ENCODE results near the gene PHF23. TPM values are rescaled to one million over a fixed set of nuclear protein-coding genes. Genes with fewer than 3 reads are reported as not detected.

PHF23 gene
- 26.9 and 41.7 TPM in 2 replicates for total RNA-seq

DNA sequence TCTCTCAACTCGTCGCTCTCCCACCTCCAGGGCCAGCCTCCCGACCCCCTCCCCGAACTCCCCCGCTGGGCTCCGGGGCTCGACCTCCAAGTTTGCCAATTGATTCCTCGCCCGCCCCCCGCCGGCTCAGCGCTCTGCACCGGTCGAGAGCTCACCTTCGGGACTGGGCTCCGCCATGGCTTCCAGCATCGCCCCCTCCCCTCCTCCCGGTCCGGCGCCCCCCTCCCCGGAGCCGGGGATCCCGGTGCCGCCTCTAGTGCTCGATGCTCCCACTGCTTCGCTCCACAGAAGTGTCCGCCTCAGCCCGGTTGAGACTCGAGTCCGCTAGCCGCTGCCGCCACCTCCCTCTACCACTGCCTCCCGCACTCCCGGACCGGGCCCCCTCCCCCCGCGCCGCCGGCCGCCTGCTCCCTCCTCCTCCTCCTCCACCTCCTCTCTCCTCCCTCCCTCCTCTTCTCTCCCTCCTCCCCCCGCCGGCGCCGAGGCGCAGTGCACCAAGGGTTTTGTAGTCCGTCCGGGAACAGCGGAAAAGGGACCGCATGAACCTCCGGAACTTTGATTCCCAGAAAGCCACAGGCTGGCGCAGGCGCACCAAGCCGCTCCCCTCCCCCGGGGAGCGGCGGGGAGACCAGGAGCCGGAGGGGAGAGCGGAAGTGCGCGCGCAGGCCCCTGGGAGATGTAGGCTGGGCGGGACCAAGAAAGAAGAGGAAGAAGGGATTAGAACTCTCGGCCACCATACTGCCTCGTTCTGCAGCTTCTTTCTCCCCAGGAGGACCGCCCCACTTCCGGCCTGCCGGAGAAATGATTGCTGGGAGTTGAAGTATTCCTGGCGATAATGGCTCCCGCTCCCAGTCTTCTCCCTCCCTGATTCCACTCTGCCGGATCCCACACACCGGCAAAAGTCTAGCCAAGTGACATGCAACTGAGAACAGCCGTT is at the start of gene PHF23:
Gene PHF23 (minus strand): TSS at position 367 of the 937 bp plus-strand sequence. CDS start 178 bp downstream, at position 189.

GRCh38 chr17:7281074-7281952 is 42.1 kb upstream of the PHF23 start, which contains the start of gene SLC2A4:
Gene SLC2A4, plus strand, starts transcription at chr17:7281718. Its CDS starts 217 bp downstream, at chr17:7281935.

DNA sequence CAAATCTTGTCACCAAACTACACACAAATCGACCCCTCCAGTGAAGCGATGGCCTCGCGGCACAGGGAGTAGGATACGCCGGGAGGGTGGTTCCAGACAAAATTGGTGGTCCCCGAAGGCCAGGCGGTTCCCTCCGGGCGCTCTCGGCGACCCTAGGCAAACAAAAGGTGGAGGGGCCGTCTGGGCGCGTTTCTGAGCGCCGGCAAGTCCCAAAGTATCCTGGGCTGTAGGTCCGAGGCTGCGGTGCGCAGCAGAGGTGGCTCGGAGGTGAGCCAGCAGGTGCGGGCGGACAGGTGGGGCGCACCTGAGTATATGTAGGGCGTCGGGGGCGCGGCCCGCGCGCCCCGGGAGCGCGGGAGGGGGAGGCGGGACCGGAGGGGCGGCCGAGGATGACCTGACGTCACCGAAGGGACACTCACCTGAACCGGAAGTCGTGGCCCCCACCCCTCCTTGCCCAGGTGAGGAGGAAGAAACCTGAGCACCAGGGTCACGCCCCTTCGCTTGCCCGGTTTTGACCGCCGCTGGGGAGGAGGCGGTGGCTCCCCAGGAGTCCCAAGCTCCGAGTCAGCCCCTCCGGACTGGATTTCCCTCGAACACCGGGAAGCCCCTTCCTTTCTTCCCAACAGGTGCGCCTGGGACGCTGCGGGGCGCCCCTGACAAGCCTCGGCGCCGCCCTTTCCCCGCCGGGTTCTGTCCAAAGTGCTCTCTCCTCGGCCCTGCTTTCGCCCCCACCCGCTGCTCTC is 23.1 kb upstream of the PHF23 start, which contains the start of gene CLDN7:
Gene CLDN7 (minus strand): TSS at position 287 of the 743 bp plus-strand sequence. CDS start 435 bp downstream, outside the sequence.

DNA sequence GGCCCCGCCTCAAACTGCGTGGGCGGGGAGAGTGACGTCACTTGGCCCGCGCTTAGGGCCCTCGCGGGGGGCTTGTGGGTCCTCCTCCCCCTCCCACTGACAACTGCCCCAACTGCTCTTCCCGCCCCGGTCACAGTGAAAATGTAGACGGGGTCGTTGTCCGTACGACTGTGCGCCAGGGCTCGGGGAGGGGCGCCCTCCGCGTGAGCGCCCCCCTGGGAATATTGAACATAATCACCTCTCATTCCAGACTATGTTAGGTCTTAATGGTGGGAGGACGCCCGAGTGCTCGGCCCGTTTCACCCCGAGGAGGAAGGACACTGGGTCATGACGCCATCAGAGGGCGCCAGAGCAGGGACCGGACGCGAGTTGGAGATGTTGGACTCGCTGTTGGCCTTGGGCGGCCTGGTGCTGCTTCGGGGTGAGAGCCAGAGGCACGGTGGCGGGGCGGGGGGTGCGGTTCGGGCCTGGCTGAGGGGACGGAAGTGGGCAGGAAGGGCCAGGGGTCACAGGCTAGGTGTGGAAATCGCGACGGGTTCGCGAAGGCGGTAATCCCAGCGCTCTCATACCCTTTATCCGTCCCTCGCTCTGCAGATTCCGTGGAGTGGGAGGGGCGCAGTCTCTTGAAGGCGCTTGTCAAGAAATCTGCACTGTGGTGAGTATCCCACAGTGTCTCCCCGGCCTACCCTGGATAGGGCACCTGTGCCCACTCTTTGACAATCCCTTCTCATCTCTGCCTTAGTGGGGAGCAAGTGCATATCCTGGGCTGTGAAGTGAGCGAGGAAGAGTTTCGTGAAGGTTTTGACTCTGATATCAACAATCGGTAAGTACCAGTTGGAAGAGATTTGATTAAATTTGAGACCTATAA is 13.2 kb upstream of the PHF23 start, which contains the start of gene ELP5:
Gene ELP5 (plus strand): TSS at position 40 of the 868 bp plus-strand sequence. CDS start 336 bp downstream, at position 376.

GRCh38 chr17:7251661-7252175 is 12.5 kb upstream of the PHF23 start, which contains the start of gene CTDNEP1:
Gene CTDNEP1, minus strand, starts transcription at chr17:7251734. Its CDS starts 438 bp downstream, at chr17:7251296.

DNA sequence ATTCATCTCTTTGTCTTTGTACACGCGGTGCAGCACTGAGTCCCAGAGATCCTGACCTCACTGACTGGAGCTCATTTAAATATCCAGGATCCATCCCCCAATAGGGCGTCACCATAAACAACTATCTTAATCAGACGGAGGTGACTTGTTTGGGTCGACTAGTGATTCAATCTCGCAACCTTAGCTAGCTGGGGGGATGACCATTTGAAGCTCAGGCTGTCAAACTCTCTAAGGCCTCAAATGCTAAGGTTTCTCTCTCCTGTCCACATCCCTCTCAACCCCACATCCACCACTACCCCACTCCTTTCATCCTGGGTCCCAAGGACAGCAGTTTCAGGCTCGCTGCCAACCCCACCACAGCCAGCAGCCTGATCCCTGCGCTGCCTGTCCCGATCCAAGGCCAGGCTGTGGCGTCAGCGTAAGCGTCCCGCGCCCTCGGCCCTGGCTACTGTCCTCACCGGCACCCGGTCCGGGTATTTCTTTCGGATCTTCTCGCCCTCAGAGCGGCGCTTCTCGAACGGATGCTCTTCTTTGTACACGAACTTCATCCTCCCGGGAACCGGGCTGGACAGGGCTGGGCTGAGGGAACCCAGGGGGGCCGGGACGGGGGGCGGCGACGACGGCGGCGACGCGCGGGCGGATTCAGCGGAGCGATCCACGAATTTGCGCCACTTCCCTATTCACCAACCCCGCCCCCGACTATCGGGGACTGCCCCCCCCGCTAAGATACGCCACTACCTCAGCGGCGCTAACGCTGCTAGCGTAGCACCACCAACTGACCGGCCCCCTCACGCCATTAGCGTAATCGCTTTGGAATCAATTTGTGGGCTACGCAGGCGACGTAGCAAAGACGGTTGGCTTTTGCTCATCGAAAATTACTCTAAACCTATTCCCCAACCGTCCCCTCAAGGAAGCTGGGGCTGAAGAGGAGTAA is 2.8 kb upstream of the PHF23 start, which contains the start of gene GABARAP:
Gene GABARAP (minus strand): TSS at position 667 of the 934 bp plus-strand sequence. CDS start 119 bp downstream, at position 548.

DNA sequence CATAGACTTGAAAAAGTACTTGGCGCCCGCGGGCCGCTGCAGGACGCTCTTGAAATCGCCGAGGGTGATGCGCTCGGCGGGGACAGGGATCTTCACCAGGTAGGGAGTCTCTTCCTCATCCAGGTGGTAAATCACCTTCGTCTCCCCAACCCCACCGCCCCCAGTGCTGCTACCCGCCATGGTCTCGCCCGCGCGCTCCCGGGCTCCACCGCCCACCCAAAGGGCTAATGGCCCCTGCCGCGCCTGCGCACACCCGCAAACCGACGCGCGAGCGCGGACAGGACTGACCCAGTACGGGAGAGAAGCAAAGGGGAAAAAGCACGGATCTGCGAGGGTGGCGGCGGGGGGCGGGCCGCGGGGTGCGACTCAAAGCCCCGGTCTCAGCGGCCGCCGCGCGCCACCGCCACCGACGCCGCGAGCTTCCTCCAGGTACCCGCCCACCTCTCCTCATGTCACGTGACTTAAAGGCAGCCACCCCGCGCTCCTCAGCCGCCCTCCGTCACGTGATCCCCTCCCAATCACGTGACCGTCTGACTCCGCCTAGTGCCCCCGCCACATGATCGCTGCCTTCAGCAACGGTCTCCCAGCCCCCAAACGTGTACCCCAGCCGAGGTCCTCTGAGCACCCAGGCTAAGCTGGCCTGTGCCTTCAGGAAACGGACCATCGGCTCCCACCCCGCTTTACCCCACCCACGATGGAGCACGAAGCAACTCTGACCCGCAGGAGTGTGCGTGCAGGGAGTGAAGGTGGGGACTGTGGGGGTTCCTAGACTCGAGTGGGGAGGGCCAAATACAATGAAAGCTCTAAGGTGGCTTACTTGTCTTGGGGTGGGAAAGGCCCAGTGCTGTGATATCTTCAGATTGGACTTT is 4.9 kb downstream of the PHF23 start, which contains the start of gene DVL2:
Gene DVL2 (minus strand): TSS at position 435 of the 869 bp plus-strand sequence. CDS start 255 bp downstream, at position 180.

DNA sequence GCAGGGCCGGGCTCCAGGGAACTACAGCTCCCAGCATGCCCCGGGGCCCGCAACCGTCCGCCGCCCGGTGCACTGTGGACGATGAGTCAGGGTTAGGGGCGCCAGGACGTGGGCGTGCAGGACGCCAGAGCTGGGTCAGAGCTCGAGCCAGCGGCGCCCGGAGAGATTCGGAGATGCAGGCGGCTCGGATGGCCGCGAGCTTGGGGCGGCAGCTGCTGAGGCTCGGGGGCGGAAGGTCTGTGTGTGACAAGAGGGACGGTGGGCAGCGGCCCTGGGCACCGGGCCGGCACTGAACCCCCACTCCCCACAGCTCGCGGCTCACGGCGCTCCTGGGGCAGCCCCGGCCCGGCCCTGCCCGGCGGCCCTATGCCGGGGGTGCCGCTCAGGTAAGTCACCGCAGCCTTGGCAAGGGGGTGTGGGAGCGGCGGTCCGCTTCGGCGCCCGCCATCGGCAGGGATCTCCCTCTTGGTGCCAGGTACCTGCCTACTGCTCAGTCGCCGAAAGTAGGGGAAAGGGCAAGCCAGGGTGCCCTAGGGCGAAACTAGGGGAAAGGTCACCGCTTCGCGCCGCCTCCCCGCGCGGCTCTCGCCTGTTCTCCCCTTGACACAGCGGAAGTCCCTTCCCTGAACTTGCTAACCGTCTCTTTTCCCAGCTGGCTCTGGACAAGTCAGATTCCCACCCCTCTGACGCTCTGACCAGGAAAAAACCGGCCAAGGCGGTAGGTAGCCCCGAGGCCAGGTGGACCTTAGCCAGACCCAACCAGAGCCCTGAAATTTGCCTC is 19.3 kb downstream of the PHF23 start, which contains the start of the genes ACADVL and DLG4:
Gene ACADVL (plus strand): TSS at position 127 of the 781 bp plus-strand sequence. CDS start 47 bp downstream, at position 174.
Gene DLG4 (minus strand): TSS at position 25 of the 781 bp plus-strand sequence.

Other genes with a start within 250 kb of the PHF23 start
- not detected in 2 replicates for gene ALOX12, start 243.4 kb downstream of the PHF23 start, total RNA-seq
- gene RNASEK, start 226.8 kb downstream of the PHF23 start, total RNA-seq: 339 and 414 TPM in 2 replicates
- 32.2 and 37.0 TPM in 2 replicates for gene BCL6B, start 216.4 kb downstream of the PHF23 start, total RNA-seq
- gene SLC16A13, start 203.4 kb downstream of the PHF23 start, total RNA-seq: 5.2 and 5.7 TPM in 2 replicates
- gene SLC16A11, start 195.4 kb downstream of the PHF23 start, total RNA-seq: 0.69 and 0.73 TPM in 2 replicates
- gene CLEC10A, start 159.2 kb downstream of the PHF23 start, total RNA-seq: not detected in 2 replicates
- not detected in 2 replicates for gene ASGR2, start 124.6 kb downstream of the PHF23 start, total RNA-seq
- 2.8 and 4.1 TPM in 2 replicates for gene ASGR1, start 60.1 kb downstream of the PHF23 start, total RNA-seq
- 4.7 and 8.4 TPM in 2 replicates for gene DLG4, start 19.6 kb downstream of the PHF23 start, total RNA-seq
- 187 and 204 TPM in 2 replicates for gene ACADVL, start 19.5 kb downstream of the PHF23 start, total RNA-seq
- gene DVL2, start 4.9 kb downstream of the PHF23 start, total RNA-seq: 36.6 and 41.9 TPM in 2 replicates
- 280 and 300 TPM in 2 replicates for gene GABARAP, start 3.0 kb upstream of the PHF23 start, total RNA-seq
- gene CTDNEP1, start 12.3 kb upstream of the PHF23 start, total RNA-seq: 49.4 and 51.8 TPM in 2 replicates
- gene ELP5, start 12.8 kb upstream of the PHF23 start, total RNA-seq: 32.8 and 37.0 TPM in 2 replicates
- gene CLDN7, start 23.0 kb upstream of the PHF23 start, total RNA-seq: 8.7 and 12.3 TPM in 2 replicates
- gene SLC2A4, start 42.3 kb upstream of the PHF23 start, total RNA-seq: 0.10 and 0.13 TPM in 2 replicates
- not detected in 2 replicates for gene YBX2, start 55.2 kb upstream of the PHF23 start, total RNA-seq
- 572 and 718 TPM in 2 replicates for gene EIF5A, start 68.2 kb upstream of the PHF23 start, total RNA-seq
- gene GPS2, start 75.9 kb upstream of the PHF23 start, total RNA-seq: 63.7 and 93.7 TPM in 2 replicates
- gene NEURL4, start 89.9 kb upstream of the PHF23 start, total RNA-seq: 9.8 and 11.4 TPM in 2 replicates
- gene ACAP1, start 97.1 kb upstream of the PHF23 start, total RNA-seq: 0.07 TPM in 1 of 2 replicates, not detected in the other
- gene KCTD11, start 112.7 kb upstream of the PHF23 start, total RNA-seq: 4.2 and 5.5 TPM in 2 replicates
- not detected in 2 replicates for gene TMEM95, start 115.7 kb upstream of the PHF23 start, total RNA-seq
- 0.15 and 2.5 TPM in 2 replicates for gene TNK1, start 141.6 kb upstream of the PHF23 start, total RNA-seq
- 66.6 and 72.2 TPM in 2 replicates for gene PLSCR3, start 155.1 kb upstream of the PHF23 start, total RNA-seq
- gene TMEM256, start 164.6 kb upstream of the PHF23 start, total RNA-seq: 41.1 and 116 TPM in 2 replicates
- gene NLGN2, start 168.4 kb upstream of the PHF23 start, total RNA-seq: 2.9 and 3.1 TPM in 2 replicates
- not detected in 2 replicates for gene SPEM1, start 180.9 kb upstream of the PHF23 start, total RNA-seq
- gene SPEM2, start 186.2 kb upstream of the PHF23 start, total RNA-seq: not detected in 2 replicates
- not detected in 2 replicates for gene SPEM3, start 189.4 kb upstream of the PHF23 start, total RNA-seq
- 8.0 and 9.7 TPM in 2 replicates for gene TMEM102, start 196.0 kb upstream of the PHF23 start, total RNA-seq
- gene FGF11, start 200.1 kb upstream of the PHF23 start, total RNA-seq: 0.20 TPM in 1 of 2 replicates, not detected in the other
- gene CHRNB1, start 205.6 kb upstream of the PHF23 start, total RNA-seq: 3.5 and 10.1 TPM in 2 replicates
- gene ZBTB4, start 240.2 kb upstream of the PHF23 start, total RNA-seq: 18.9 and 20.9 TPM in 2 replicates
- gene SLC35G6, start 242.0 kb upstream of the PHF23 start, total RNA-seq: not detected in 2 replicates
- gene POLR2A, start 244.9 kb upstream of the PHF23 start, total RNA-seq: 45.0 and 63.4 TPM in 2 replicates

Data from mammary microvascular endothelial cell (primary cell).